Measurements from ENCODE around the gene PPP2R5E.
"Not testable (repeated sequence)": the region's sequence is repeated elsewhere in the genome, so short reads cannot be mapped to it uniquely, and the experiment has no call there.

PPP2R5E gene

DNA sequence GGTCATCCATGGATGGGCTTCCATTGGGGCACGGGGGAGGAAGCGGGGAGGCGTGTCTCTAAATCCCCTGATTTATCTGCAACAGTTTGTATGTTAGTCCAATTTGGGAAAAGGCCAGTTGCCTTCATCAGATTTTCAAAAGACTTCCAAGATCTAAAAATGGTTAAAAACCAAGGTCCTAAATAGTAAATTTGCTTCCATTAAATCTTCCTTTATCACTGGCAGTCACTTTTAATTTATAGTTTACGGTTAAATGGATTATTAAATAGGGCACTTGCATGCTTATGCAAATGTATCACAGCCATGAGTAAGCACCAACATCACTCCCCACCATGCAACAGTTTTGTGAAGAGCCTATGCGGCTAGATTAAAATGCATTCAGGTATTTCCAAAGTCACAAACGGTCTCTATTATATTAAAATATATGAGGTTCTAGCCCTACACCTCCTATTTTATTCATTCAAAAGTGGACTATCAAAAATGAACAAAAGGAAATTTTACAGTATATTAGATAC, 116.3 kb downstream of the PPP2R5E start:
- DNase-seq, result no peak

DNA sequence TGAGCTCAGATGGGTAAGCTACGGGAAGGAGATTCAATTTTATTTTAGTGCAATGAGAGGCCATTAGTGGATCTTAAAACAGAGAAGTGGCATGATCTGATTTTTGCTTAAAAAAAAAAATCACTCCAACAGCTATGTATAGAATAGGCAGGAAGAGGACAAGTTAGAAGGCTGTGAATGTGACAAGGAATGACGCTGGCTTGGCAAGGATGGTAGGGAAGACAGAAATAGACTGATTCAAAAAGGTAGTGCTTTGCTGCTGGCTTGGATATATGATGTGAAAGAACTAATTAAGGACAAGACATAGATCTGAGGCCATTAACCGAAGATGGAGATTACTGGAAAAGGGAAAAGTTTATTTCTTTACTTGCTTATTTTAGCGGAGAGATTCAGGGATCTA, 119.3 kb downstream of the PPP2R5E start:
- no peak for DNase-seq

DNA sequence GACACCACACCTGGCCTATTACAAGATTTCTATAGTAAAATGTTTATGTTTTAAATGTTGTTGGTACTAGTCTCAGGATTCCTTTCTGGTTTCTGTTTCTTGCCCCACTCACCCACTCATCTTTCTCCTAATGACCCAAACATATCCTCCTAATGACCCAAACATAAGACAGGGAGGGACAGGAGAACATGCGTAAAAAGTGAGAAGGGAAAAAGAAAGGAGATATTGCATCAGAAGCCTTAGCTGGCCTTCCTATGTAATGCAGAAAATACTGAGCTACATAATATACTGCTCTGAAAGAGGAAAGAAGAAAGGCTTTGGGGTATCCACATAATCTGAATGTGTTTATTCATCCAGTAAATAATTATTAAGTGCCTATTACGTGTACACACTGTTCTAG, 119.8 kb downstream of the PPP2R5E start:
- DNase-seq, result no peak

DNA sequence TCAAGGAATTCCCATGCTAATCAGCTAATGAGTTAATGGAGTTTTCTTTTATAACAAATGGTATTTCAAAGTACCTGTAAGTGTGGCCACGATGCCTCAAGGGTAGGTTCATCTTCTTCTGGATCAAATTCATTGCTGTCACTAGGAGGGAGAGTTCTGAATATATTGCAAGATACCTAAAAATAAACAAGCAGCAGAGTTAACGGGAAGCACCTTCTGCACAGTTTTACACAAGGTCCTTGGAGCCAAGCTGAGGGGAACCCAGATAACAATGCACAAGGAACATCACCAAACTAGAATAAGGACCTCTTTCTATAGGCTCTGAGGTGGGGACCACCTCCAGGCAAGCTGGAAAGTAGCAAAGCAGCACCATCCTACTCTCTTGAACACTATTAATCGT, 121.3 kb downstream of the PPP2R5E start:
- DNase-seq, result no peak

DNA sequence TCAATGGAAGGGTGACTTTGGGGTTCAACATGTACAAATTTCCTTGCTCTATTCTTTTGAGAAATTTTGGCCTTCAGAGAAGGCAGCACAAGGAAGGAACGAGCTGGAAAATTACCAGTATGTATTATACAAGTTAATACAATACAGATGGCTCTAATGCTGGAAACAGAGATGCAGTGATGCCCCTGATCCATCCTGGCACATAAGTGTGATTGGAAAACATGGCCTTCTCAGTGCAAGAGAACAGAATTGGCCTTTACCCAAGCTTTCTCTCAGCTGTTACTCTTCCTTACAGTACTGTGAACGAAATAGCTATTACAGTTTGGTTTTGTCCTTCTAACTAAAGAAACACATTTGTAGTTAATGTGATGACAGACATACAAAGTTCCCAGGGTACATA, 122.0 kb downstream of the PPP2R5E start:
- DNase-seq, result no peak

DNA sequence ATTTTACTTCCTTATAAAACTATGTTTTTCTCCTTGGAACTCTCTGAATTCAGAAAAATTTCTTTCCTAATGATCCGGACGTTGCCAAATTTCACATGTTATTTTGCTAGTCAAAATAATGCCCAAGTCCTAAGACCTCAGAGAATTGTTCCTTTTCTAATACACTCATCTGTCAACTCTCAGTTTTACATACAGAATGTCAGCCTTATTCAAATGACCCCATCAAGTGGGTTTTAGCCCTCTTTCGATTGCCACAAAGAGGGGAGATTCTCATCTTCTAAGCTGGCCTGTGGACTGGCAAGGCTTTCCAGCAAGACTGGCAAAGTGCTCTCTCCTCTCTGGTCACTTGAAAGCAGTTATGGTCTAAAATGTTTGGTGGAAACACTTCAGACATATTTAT, 125.2 kb downstream of the PPP2R5E start:
- no peak for DNase-seq

DNA sequence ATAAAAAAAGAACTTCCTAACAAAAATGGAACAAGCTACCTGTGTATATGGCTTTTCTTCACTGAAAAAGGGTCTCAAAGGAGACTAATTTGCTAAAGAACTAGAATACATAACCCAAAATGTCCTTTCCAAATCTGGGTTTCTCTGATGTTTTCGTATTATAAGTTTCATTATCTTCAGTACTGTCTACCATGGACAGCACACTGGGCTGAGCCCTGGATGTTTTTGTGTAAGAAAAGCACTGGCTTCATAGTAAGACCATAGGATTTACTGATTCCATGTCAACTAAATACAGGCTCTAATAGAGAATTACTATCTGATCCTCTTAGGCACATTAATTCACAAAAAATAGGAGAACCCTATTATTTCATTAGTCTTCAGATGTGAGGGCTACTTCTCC, 130.2 kb downstream of the PPP2R5E start:
- no peak for DNase-seq

DNA sequence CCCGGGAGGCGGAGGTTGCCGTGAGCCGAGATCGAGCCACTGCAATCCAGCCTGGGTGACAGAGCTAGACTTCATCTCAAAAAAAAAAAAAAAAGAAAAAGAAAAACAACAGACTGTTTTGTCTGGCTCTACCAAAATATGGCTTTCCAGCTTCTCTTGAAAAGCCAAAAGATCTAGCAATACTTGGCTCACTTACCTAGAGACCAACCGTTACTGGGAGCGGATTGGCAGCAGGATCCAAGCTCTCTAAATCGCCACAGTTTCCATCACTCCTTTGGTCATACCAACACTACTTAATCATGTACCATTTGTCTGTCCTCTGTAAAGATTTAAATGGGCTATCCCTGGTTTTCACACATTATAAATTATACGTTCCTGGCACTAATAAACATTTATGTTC, 136.8 kb downstream of the PPP2R5E start:
- DNase-seq, result no peak

DNA sequence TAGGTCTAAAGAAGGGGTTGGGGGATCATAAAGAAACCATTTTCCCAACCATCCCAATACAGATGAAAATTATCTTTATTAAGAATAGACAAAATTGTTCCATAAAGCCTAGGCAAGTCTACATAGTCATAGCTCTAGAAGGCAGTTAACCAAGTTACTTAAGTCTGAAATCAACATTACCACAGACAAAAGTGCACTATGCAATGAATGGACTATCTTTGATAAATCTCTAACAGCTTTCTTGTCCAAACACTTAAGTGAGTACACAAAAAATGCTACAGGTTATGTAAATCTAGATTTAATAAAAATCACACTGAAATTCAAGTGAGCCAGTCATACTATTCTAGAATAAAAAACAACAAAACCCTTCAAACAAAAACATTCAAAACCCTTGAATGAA, 137.5 kb downstream of the PPP2R5E start:
- DNase-seq, result no peak

DNA sequence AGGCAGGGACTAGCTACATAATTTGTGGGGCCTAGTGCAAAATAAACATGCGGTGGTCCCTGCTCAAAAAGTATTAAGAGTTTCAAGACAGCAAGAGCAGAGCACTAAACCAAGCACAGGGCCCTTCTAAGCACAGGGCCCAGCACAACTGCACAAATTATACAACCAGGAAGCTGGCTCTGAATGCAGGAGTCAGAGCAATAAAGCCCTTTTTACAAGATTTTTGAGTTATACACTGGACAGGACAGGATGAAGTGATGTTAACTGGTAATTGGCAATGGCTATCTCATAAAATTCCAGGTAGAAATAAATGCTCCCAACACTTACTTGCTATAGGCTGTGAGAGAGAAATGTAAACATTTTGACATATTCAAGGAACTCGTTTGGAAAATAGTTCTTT, 138.3 kb downstream of the PPP2R5E start:
- DNase-seq, result no peak

DNA sequence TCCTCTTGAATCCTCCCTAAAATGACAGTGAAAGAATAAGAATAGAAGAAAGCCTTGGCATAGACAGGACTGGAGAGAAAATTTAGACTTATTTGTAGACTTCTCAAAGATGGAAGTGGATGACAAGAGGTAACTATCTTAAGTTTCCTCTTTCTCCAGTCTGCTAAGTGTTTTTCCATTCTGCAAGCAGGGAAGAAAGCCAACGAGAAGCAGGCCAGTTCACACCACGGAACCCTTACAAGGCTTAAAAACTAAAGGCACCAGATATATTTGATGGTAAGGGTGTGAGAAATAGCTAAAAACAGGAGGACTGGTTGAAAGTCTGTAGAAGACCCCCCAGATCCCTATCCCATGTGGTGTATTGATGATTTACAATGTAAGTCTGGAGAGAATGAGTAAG, 141.5 kb downstream of the PPP2R5E start:
- DNase-seq, result no peak

DNA sequence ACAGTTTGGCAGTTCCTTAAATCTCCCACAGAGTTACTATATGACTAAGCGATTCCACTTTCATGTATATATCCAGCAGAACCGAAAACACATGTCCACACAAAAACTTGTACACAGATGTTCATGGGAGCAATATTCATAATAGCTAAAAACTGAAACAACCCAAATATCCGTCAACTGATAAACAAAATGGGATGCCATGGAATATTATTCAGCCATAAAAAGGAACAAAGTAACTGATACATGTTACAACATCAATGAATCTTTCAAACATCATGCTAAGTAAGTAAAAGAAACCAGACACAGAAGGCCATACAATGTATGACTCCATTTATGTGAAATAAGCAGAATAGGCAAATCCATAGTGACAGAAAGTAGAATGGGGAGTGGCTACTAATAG, 144.2 kb downstream of the PPP2R5E start:
- no peak for DNase-seq

DNA sequence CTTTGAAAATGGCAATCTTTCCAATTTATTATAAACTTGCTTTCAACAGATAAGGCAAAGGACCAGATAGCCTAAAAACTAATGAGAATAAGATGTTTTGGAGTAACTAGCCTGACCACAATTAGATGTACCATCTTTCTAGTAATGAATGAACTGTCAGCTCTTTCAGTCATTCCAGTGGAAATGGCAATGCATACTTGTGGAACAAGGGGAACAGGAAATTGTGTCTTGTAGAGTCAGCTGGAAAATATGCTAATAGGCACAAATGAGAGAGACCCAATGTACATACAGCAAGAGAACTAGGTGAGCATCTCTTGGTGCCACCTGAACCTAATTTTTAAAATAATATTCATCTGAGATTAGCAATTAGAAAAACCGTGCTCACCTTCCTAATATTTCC, 148.3 kb downstream of the PPP2R5E start:
- no peak for DNase-seq

DNA sequence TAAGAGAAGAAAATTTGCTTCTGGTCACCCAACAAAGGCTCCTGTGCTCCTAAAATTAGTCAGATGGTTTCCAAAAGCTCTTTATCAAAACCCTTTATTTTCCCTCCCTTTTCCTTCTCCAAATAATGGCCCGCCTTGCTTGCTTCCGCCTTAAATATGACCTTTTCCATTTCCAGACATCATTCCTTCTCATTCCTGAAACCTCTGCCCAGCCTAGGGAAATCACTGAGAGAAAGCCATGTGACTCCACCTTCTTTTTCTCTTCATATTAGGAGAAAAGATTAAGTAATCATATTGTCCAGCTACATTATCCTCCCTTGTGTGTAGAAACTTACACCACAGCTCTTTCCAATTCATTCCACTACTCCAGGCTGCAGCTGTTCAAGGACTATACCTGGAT, 148.7 kb downstream of the PPP2R5E start:
- no peak for DNase-seq

DNA sequence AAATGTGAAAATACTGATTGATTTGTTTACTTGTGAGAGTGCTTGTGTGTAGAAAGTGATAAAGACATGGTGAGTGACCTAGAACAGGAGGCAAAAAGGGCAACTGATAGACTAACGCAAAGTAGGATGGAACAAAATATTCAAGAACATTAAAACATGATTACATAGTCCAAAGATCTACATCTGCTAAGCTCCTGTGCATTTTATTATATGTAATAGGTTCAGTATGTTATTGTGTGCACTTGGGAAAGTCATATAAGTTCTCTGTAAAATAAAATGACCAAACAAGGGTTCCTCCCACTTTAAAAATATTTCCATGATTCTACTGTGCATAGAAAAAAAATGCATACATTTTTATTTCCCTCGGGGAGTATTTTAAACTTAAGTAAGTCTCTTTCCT, 150.2 kb downstream of the PPP2R5E start:
- DNase-seq, result no peak

DNA sequence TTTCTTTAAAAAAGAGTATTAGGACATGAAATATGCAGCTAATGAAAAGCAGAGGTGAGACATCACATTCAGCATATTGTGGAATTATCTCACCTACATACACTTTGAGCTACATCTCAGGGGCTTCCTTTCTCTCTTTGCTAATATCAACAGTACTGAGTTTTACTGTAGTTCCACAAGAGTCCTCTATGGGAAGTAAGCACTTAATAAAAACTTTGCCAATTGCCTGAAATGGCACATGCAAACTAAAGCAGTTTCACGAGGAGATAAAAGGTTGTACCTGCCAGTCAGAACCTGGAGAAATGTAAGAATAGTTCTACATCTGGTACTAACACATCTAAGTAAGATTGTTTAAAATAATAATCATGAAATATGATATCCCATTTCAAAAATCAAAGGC, 150.9 kb downstream of the PPP2R5E start:
- no peak for DNase-seq

DNA sequence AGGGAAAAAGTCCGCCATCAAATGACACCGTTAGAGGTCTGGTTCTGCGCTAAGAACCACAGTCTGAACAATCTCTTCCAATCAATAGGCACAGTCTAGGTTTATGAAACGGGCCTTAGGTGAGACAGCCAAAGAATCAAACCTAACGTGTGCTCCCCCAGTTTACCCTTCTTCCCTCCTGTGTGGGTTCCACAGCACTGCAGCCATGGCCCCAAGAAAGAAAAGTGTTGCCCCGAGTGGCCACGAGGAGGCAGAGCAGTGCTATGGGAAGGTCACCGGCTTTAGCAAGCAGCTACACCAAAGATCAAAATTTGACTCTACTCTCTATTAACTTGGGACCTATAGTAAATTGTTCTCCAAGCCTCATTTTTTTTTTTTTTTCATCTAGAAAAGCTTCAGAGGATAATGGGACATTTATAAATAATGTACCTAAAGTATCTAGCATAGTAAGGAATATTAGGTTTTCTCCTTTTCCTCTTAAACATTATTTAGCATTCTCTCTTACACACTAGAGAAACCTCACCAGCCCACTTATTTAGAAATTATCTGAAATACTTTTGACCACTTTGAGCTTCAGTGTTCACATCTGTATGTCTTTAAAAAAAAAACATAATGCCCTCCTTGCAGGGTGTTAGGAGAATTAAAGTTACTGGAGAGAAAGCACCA, 154.3 kb downstream of the PPP2R5E start:
- DNase-seq, result peak; percentile 19

DNA sequence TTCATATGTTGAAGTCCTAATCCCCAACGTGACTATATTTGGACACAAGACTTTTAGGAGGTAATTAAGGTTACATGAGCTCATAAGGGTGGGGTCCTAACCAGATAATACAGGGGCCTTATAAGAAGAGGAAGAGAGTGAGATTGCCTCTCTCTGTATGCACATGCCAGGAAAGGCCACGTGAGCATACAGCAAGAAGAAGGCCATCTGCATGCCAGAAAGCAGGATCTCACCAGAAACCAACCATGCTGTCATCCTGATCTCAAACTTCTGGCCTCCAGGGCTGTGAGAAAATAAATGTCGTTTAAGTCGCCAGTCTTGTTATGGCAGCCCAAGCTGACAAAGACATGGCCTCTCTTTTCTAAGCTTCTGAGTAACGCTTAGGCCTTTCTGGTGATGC, 155.5 kb downstream of the PPP2R5E start:
- no peak for DNase-seq

DNA sequence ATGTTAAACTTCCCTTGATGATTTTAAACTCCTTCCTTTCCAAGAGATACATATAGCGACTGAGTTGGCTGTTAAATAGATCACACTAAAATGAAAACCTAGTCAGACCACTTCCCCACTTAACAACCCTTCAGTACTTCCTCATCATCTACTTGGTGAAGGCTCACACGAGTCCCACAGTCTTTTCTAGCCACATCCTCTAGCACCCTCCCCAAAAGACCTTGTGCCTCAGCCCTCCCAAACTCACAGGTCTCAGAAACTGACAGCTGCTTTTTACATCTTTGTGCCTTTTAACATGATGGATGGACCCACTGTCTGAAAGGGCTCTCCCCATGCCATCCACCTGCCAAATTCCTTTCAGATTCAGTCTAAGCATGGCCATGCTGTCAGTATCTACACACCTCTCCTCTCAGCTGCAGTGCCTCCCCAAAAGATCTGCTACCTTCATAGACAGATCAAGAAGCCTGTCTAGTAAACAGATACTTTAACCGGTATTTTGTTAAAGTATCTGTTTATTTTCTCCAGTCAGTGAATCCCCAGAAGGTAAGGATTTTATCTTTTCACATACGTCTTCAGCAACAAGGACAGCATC, 159.3 kb downstream of the PPP2R5E start:
- no peak for DNase-seq

DNA sequence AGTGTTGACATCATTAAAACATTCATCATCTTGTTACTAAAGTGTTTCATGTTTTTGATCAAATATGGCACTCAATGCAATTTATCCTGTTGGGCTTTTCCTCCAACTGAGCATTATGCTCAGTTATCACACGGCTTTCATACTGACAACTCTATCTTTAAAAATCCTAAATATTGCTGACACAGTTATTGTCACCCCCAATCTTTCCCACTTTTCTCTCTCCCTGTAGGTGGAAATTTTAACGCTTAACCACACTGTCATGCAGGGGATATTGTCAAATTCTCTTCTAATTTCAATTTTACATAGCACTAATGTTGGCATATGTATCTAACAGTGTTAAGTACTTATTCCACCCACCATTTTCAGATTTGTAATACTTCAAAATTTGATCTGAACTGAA, 164.7 kb downstream of the PPP2R5E start:
- DNase-seq, result no peak

DNA sequence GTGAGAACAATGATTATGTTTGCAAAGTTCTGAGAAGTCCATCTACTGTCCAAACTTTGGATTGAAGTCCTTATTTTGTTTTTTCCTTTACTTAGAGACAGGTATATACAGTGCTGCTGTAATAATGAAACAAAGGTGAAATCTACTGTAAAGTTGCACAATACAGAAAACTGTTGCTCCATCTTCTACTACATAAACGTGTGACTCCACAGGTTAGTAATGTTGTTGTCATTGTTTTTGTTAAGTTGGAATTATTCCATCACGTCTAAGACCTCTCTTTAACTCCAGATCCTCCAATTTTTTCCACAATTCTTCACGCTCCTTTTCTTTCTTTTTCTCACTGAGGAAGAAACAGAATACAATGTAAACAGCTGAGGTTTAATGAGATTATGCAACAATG, 167.4 kb downstream of the PPP2R5E start:
- no peak for DNase-seq

DNA sequence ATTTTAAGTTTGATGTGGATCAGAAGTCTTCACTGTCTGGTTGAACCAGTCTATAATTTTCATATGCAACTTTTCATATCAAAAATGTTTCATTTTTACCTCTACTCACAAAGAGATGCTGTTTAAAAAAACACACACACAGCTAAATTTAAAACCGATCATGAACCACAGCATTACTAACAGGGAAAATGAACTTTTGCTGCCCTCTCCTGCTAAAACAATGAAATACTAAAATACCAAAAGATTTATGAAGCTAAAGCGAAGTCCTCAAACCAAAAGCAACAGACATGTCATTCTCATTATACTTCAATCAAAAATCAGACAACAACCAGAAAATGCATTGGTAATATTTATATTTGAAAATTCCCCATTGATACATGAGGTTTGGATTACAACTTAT, 171.6 kb downstream of the PPP2R5E start:
- not testable (repeated sequence) for DNase-seq

DNA sequence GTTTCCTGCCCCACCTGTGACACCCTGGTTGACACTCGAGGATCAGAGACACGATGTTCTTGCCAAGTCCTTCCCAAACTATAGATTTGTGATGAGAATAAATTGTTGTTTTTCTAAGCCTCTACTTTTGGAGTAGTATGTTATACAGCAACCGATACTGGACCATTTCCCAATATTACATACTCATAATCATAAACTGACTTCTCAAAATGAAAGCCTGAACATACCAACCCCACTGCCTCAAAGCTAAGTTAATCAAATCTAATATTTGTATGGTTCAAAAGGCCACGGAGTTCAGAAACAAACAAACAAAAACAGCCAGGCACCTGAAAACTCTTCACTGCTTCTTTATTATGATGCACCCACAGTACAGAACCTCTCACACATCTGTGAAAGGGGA, 172.1 kb downstream of the PPP2R5E start:
- no peak for DNase-seq

DNA sequence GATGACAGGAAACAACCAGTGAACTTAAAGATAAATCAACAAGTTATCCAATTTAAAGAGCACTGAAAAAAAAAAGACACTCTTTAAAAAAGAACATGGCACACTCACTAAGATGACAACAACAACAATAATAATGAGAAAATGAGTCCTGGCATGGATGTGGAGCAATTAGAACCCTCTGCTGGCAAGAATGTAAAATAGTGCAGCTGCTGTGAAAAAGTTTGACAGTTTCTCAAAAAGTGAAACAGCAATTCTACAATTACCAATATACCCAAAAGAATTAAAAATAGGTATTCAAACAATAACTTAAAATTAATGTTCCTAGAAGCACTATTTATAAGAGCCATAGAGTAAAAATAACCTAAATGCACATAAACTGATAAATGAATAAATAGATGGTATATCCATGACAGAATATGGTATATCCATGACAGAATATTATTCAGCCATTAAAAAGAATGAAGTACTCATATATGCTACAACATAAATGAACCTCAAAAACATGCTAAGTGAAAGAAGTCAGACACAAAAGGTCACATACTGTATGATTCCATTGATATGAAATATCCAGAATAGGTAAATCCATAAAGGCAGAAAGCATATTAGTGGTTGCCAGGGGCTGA, 175.3 kb downstream of the PPP2R5E start:
- DNase-seq, result no peak

DNA sequence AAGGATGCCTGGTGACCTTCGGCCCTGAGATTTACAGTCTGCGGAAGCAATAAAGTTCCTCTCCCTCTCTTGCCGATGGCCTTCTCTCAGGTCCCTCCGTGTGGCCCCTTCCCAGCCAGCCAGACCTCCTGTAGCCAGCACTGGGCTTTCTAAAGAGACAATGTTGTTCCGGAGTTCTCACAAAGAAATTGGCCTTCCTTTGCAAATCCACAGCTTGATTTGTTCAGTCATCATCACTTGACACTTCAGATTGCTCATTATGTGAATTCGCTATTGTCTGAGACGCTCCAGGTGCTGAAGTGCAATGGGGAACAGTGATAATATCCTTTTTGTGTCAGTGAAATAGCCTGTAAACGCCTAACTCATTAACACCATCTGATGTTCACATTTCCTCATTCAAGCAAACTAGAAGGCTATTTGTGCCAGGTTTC, 180.8 kb downstream of the PPP2R5E start:
- DNase-seq, result peak; percentile 85
